Measurements from ENCODE around the gene TNFRSF21.

- TF ChIP-seq GATA3 (IDR thresholded peaks at IDR 0.05; ENCODE audit: low read depth, low read length) (no peak), GATA2 (IDR thresholded peaks at IDR 0.05; ENCODE audit: low read depth, low read length) (no peak)
These were observed 9.7 kb downstream of the TNFRSF21 start for GRCh38 chr6:47299965-47300364.

All from SH-SY5Y (cell line).